Fibroblast of pulmonary artery (primary cell): ENCODE measurements around the gene HSPB1.

ENCODE experiments used
- DNase-seq: peaks from one replicate; pipeline ENCODE4 v3.0.0-alpha.2; 2010; ENCODE audit warnings: low read depth
- H3K4me3 ChIP-seq: replicated peaks from 2 replicates; pipeline ENCODE4 v1.5.1; 2011; ENCODE audit warnings: low read depth, mild to moderate bottlenecking, control low read depth, low read length, moderate library complexity
- TF ChIP-seq, protein P1 (sequence below): IDR thresholded peaks from 2 replicates; pipeline ENCODE4 v1.5.1; 2011; ENCODE audit warnings: mild to moderate bottlenecking, control low read depth, low read length, inconsistent platforms; ENCODE audit errors: missing control alignments

Gene HSPB1

DNA sequence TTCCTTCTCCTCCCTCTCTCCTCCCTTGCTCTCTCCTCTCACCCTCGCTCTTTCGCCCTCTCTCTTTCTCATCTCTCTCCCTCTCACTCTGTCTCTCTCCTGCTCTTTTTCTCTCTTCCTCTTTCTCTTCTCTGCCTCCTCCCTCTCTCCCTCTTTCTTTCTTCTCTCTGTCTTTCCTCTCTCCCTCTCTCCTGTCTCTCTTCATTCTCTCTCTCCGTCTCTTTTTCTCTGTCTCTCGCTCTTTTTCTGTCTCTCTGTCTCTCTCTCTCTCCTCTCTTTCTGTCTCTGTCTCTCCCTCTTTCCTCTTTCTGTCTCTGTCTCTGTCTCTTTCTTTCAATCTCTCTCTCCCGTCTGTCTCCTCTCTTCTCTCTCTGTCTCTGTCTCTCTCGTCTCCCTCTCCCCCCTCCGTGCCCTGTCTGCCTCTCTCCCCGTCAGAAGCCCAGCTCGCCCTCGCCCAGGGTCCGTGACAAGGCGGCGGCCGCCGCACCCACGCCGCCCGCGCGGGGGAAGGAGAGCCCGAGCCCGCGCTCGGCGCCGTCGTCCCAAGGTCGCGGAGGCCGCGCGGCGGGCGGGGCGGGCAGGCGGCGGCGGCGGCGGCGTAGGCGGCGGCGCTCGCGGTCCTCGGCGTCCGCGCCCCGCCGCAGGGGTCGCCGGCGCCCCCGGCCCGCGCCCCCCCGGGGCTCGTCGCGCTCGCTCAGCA lies 21.3 kb upstream of the HSPB1 start:
- no peak for DNase-seq
- TF ChIP-seq, protein P1, sequence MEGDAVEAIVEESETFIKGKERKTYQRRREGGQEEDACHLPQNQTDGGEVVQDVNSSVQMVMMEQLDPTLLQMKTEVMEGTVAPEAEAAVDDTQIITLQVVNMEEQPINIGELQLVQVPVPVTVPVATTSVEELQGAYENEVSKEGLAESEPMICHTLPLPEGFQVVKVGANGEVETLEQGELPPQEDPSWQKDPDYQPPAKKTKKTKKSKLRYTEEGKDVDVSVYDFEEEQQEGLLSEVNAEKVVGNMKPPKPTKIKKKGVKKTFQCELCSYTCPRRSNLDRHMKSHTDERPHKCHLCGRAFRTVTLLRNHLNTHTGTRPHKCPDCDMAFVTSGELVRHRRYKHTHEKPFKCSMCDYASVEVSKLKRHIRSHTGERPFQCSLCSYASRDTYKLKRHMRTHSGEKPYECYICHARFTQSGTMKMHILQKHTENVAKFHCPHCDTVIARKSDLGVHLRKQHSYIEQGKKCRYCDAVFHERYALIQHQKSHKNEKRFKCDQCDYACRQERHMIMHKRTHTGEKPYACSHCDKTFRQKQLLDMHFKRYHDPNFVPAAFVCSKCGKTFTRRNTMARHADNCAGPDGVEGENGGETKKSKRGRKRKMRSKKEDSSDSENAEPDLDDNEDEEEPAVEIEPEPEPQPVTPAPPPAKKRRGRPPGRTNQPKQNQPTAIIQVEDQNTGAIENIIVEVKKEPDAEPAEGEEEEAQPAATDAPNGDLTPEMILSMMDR: no peak
- H3K4me3 ChIP-seq: peak overlapping the region; percentile 14

DNA sequence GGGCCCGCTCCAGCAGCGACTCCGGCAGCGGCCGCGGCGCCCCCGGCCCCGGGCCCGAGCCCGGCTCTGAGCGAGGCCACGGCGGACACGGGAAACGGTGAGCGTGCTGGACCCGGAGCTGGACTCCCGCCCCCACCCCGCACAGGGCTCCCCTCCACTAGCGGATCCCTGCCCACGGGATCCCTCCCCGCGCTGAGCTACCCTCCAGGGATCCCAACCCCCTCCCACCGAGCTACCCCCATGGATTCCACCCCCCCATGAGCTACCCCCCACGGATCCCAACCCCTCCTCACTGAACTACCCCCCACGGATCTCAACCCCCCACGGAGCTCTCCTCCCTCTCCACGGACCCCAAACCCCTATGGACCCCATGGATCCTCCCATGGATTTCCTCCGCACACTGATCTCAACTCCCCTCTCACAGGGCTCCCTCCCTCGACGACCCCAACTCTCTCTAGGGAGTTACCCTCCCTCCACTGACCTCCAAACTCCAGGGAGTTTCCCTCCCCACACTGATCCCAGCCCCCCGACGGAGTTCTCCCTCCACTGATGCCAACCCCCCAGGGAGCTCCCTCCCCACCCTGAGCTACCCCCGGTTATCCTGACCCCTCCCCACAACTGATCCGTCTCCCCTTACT lies 20.6 kb upstream of the HSPB1 start:
- TF ChIP-seq, protein P1: no peak
- no peak for DNase-seq
- H3K4me3 ChIP-seq: peak overlapping the region; percentile 42

DNA sequence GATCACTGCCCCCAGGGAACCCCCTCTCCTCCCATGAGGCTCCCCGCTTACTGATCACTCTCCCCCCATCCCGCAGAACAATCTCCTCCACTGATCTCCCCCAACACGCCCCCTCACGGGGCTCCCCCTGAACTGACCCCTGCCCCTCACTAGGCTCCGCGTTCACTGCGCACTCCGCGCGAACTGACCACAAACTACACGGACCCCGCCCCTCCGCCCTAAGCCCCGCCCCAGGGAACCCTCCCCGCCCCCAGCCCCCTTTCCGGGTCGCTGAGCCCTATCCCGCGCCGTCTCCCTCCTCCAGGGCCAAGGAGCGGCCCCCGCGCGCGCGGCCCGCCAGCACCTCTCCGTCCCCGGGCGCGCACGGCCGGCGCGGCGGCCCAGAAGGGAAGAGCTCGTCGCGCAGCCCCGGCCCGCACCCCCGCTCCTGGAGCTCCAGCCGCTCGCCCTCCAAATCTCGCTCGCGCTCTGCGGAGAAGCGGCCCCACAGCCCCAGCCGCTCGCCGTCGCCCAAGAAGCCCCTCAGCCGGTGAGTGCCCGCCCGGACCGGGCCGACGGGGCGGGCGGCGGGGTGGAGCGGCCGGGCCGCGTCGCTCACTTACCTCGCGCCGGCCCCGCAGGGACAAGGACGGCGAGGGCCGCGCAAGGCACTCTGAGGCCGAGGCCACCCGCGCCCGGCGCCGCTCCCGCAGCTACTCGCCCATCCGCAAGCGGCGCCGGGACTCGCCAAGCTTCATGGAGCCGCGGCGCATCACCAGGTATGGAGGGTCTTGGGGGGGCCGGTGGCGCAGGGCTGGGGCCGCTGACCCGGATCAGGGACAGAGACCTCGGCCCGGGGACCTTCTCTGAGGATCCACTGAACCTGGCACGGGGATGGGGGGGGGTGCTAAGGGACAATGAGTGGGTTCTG lies 19.9 kb upstream of the HSPB1 start:
- peak overlapping the region; percentile 42 for H3K4me3 ChIP-seq
- no peak for DNase-seq

DNA sequence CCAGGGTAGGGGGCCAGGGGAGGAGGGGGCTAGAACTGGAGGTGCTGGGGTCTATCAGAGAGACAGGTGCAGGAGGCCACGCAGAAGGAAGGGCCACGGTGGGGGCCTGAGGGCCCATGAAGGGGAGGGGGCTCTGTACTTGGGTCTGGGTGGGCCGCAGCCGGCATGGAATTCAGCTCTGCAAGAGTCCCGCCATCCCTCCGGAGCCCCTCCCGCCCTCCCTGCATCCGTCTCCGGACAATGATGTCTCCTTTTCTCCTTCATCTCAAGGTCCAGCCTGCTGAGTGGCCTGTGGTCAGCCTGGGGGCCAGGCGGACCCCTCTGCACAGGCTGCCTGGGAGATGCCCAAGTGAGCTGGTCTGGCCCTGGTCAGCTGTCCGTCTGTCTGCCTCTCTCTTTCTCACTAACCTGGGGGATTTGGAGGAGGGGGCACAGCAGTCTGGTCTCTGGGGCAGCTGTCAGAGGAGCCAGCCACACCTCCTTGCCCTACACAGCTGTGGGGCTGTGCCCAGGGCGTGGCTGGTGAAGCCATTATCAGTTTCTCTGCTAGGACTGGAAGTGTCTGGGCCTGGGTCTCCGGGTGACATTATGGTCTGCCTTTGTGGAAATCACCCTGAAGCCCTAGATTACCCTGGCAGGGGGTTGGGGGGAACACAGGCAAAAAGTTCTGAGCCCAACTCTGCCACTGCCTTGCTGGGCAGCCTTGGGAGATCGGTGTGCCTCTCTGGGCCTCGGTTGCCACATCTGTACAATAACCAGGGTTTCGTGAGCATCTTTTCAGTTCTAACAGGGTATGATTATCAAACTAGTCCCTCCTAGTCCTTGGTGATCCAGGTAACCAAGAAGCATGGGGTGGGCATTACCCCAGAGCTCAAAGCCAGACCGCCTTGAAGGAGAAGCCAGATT lies 19.0 kb upstream of the HSPB1 start:
- TF ChIP-seq, protein P1: no peak
- no peak for DNase-seq
- H3K4me3 ChIP-seq: peak overlapping the region; percentile 42

More for the DNA sequence above, 19.9 kb upstream of the HSPB1 start:
- TF ChIP-seq, protein P1: no peak

DNA sequence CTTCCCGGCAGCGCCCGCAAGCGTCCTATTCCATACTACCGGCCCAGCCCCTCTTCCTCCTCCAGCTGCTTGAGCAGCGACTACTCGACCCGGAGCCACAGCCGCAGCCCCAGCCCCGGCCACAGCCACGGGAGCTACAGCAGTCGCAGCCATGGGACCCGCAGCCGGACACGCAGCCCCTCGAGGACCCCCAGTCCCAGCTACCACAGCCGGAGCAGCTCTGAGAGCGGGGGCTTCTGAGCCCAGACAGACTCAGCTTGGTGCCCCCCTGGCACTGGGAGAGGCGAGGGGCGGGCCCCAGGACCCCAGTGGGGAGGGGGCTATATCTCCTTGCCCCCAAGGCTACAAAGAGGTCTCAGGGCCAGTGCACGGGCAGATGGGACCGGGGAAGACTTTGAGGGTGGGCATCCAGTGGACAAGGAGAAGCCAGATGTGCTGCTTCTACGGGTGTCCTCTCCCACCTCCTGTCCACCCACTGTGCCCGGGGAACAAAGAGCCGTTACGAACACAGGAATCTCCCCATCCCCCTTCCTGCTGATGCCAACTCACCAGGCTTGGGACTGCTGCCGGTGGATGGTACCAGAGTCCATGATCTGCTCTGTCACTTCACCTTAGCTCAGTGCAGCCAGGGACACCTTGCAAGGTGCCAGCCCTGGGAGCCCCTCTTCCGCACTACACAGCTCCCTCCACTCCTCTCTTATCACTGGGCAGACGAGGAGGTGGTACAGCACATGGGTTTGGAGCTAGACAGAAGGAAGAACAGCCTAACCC lies 16.7 kb upstream of the HSPB1 start:
- DNase-seq: no peak
- TF ChIP-seq, protein P1: no peak
- no peak overlapping the region for H3K4me3 ChIP-seq
